SIG-M5 (cell line): ENCODE results near the gene LILRA6.
"Not testable (repeated sequence)": the region's sequence is repeated elsewhere in the genome, so short reads cannot be mapped to it uniquely, and the experiment has no call there.

ENCODE experiments used
- DNase-seq: peaks from one replicate; lab custom pipeline; 2025; lab: John Stamatoyannopoulos, UW

LILRA6 gene

DNA sequence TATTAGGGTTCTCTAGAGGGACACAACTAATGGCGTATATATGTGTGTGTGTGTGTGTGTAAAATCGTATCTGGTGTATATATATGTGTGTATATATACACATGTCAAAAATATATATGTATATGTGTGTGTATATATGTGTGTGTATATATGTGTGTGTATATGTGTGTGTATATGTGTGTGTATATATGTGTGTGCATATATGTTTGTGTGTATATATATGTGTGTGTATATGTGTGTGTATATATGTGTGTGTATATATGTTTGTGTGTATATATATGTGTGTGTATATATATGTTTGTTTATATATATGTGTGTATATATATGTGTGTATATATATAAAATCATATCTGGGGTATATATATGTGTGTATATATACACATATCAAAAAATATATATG, 19.9 kb upstream of the LILRA6 start:
- no peak for DNase-seq

DNA sequence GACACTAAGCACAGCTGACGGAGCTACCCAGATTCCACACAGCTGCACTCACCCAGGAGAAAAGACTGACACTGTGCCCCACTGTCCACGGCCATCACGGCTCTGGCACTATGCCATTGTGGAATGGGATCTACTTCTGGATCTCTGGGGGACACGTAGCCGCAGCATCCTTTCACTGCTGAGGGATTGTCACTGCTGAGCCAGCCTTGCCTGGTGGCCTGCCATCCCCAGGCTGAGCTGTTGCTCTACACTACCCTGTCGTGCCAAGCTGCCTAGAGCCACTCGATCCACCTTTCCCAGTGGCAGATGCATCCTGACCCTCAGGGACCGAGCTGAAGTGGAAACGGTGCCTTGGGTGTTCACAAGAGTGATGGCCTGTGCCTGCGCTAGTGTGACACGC, 19.5 kb upstream of the LILRA6 start:
- DNase-seq, result no peak

DNA sequence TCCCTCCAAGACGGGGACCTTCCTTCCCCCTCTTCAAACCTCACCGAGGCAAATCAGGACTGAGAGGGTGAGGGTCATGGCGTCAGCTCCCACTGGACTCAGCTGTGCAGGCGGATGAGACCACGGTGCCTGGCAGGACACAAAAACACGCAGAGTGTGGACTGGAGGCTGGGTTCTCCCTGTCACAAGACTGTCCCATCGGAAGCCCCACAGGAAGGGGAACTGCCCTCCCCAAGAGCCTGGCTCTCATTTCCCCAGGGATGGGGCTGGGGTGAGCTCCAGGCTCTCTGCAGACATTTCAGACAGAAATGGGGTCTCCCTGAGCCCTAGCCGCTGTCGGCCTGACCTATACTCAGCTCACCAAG, 14.5 kb upstream of the LILRA6 start, which contains the start of gene LILRB5:
TSS of gene LILRB5 (minus strand) at position 158 of the 365 bp plus-strand sequence. CDS start at position 78, 80 bp downstream.
- no peak for DNase-seq

DNA sequence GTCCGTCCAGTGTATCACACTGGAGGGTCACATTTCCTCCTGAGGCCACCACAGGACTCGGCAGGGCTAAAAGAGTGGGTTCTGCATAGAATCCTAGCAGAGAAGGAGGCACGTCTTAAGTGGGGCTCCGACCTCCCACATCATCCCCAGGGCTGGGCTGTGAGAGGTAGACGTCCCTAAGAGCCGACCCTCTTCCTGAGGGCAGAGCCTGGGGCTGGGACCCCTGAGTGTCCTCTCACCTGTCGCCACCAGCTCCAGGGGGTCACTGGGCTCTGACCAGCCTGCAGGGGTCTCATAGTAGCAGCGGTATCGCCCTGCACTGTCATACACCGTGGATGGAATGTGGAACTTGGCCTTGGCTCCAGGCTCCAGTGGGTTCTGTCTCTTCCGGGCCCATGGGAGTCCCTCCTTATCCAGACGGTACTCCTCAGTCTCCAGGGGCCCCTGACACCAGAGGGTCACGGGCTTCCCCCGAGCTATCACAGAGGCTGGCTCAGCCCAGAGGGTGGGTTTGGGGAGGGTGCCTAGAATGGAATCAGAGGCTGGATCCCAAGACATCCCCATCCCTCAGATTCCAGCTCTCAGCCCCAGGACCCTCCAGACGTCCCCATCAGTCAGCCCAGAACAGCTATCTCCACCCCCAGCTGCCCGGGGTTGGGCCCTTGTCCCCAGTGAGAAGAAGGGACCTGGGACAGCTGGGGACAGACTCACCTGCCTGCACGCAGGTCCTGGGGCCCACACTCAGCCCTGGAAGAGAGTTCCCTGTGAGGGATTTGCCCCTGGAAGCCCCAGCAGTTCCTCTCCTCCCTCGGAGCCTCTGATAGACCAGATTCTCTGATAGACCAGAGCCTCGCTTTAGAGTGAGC, 13.9 kb upstream of the LILRA6 start:
- no peak for DNase-seq

DNA sequence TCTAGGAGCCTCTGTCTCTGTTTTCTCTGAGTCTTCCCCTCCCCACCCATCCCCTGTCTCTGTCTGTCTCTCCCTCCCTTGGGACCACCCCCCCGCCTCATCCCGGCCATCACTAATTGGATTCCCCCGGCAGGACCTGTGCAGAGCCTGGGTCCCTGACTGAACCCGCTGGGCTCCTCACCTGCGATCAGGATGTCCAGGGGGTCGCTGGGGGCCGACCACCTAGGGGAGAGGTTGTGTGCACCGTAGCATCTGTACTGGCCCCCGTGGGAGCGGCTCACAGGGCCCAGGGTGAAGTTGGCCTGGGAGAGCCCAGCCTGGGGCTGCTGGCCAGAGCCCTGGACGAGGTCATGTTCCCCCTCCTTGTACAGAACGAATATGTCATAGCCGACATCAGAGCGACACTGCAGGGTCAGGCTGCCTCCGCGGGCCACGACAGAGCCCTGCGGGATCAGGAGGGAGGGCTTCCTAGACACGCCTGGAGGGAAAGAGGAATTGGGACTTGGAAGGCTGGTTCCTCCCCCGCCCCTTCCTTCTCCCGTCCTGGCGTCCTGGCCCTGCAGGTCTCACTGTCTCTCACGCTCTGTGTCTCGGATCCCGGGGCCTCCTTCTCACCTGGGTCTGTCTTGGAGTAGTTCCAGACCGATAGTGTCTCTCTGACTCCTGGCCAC, 12.7 kb upstream of the LILRA6 start:
- DNase-seq, result no peak

DNA sequence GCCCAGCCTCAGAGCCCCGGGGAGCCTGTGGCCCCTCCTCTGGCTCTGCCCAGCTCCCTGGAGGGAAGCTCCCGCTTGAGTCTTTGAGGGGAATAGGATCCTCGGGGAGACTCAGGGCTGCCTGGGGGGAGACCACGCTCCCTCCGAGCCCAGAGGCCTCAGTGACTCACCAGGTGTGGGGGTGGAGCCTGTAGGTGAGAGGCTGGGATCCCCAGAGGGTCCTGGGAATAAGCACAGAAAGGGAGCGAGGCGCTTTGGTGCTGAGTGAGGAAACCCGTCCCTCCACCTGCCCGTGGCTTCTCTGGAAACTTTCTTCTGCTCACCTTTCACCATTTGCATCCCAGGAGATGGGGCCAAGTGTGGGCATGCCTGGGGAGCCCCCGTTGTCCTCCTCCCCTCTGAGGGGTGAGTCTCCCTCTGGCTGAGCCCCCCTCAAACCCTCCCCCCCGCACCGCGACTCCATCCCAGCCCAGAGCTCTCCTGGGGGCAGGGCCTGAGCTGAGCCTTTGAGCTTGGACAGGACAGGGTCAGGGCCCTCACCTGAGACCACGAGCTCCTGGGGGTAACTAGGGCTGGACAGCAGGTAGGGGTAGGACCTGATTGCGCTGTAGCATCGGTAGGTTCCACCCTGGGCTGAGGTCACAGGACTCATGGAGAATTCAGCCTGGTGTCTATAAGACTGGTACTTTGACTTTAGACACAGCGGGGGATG, 11.8 kb upstream of the LILRA6 start:
- DNase-seq, result no peak

DNA sequence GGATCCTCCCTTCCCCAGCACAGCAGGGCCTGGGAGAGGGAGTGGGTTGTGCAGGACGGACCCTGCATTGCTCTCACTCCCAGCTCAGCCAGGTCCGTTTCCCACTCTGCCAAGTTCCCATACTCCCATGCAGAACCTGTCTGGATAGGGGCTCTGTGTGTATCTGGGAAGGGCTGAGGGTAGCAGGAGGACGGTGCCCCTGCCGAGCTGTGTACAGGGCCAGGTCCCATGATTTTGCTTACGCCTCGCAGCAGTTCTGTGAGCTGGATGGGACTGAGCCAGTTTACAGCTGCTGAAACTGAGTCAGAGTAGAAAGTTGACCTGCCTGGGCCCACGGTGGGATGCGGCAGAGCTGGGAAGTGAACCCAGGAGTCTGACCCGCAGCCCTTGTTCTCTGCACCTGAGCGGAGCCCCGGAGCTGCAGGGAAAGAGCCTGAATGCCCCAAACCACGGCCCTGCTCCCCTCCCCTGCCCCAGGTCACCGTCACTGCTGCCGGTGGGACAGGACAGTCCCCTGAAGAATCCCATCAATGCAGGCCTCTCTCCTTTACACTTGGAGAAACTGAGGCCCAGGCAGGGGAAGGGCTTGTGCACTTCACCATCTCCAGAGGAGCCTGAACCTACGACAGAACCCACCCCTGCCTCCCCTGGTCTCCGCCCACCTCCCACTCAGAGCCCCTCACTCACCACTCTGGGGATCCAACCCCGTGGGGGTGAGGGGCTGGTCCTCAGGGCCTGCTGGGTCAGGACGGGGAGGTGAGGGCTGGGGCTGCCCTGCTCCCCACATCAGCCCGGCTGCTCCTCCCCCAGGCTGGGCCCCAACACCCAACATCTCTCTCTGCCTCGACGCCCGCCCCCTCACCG, 11.0 kb upstream of the LILRA6 start:
- no peak for DNase-seq

DNA sequence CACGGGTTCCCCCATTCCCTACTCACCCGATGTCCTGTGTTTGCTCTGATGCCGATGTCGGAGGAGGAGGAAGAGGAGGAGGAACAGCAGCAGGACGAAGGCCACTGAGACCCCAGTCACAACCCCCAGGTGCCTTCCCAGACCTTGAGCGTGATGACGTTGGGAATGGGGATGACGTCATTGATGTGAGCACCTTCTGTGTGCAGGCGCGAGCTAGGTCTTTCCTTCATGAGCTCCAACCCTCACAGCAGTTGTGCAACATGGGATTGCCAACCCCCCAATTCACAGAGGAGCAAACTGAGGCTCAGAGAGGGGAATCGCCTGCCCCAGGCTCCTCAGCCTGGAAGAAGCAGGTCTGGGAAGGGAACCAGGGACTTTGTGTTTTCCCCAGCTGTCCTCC, 10.3 kb upstream of the LILRA6 start:
- DNase-seq, result no peak

DNA sequence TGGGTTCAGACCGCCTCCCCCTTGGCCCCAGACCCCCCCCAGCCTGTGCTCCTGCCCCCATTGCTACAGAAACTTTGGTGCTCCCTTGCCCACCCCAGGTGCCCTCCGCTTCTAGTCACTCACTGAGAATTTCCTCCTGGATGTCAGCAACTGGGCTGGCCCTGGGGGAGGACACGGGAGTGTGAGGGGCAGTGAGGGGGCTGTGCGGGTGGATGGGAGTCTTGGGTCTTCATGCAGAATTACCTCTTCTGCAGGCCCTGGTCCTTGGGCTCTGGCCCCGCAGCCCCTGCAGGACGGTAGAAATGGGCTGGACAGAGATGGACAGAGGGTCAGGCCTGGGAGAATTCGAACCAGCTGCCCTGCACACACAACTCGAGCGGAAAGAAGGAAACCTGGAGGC, 9.7 kb upstream of the LILRA6 start:
- no peak for DNase-seq

DNA sequence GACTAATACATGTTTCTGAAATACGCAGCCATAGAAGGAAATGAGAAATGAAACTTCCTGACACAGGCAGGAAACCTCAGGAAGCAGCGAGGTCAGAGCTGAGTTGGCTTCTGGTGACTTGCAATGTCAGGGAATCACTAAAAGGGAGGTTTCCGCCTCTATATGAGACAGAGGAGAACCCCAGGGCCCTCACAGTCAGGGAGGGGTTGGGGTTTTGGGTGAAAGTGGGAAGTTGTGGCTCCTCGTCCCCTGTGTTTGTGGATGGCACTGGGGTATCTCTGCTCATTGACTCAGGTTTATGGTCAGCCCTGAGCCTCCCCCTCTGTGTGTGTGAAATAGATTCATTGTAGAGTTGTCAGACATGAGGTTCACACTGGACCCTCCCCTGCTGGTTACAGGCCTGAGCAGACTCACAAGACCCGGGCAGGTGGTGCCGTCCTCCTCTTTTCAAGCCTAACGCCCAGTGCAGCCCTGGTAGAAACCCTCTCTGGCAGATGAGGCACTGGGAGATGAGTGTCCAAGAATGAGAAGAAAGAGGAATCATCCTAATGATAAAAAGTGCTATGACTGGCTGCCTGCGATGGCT, 5.5 kb upstream of the LILRA6 start:
- DNase-seq, result no peak

DNA sequence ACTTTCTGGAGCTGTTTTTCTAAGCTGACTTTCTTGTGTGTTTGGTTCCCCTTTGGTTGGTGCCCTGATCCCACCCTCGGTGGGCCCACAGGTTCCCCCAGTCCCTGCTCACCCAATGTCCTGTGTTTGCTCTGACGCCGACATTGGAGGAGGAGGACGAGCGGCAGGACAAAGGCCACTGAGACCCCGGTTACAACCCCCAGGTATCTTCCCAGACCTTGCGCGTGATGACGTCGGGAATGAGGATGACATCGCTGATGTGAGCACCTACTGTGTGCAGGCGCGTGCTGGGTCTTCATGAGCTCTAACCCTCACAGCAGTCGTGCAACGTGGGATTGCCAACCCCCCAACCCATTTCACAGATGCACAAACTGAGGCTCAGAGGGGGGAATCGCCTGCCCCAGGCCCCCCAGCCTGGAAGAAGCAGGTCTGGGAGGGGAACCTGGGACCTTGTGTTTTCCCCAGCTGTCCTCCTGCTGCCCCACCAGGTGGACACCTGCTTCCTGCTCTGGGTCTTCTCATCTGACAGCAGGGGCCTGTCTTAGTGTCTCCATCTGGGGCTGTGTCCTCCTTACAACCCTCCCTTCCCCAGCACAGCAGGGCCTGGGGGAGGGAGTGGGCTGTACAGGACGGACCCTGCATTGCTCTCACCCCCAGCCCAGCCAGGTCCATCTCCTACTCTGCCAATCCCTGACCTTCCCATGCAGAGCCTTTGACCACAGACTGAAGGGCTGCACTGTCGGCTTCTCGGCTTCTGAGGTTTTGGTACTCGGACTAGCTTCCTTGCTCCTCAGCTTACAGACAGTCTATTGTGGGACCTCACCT, 4.7 kb upstream of the LILRA6 start:
- DNase-seq, result no peak

DNA sequence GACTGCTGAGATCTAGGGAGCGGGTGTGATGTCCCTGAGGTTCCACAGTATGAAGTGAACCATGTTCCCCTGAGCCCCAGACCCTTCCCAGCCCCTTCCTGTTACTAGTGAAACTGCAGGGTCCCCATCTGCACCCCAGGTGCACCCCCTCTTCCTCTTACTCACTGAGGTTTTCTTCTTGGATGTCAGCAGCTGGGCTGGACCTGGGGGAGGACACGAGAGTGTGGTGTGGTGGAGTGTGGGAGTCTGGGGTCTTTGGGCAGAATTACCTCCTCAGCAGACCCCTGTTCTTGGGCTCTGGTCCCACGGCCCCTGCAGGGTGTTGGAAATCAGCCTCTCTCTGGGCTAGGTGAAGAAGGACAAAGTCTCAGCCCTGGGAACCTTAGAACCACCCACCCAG, 3.3 kb upstream of the LILRA6 start:
- DNase-seq, result no peak

DNA sequence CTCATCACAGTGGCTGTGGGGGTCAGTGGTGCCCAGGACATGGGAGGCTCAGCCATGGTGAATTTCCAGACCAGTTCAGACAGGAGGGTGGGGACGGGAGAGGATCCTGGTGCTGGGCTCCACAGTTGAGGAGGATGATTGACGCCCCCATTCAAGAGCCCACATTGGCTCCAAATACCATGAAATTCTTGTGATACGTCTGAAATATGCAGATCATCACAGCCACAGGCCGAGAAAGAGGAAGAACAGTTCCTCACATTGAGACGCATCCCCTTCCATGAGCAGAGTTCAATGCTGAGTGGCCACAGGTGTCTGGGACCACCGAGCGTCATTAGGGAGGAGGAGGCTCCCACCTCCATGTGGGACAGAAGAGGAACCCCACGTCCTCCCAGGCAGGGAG, 1.2 kb upstream of the LILRA6 start:
- DNase-seq, result not testable (repeated sequence)

DNA sequence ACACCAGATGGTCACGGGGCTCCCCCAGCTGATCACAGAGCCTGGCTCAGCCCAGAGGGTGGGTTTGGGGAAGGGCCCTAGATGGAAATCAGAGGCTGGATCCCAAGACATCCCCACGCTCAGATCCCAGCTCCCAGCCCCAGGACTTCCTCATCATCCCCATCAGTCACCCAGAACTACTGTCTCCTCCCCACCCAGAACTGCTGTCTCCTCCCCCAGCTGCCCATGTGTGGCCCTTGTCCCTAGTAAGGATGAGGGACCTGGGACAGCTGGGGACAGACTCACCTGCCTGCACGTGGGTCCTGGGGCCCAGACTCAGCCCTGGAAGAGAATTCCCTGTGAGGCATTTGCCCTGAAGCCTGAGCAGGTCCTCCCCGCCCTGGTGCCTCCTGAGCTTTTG, 356 bp downstream of the LILRA6 start:
- DNase-seq, result not testable (repeated sequence)

DNA sequence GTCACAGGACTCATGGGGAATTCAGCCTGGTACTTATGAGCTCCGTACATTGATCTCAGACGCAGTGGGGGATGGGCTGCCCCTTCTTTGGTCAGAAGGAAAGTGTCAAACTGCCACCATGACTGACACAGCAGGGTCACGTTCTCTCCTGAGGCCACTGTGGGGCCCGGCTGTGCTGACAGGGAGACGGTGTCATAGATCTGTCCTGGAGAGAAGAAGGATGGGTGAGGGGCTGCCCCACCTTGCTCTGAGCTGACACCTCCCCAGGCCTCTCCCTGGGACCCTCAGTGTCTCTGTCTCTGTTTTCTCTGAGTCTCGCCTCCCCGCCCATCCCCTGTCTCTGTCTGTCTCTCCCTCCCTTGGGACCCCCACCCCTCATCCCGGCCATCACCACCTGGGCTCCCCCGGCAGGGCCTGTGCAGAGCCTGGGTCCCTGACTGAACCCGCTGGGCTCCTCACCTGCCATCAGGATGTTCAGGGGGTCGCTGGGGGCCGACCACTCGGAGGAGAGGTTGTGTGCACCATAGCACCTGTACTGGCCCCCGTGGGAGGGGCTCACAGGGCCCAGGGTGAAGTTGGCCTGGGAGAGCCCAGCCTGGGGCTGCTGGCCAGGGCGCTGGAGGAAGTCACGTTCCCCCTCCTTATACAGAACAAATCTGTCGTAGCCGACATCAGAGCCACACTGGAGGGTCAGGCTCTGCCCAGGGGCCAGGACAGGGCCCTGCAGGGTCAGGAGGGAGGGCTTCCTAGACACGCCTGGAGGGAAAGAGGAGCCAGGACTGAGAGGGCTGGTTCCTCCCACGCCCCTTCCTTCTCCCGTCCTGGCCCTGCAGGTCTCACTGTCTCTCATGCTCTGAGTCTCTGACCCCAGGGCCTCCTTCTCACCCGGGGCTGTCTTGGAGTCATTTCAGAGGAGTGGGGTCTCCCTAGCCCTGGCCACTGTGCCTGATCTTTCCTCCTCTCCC, 1.9 kb downstream of the LILRA6 start:
- DNase-seq, result not testable (repeated sequence)

DNA sequence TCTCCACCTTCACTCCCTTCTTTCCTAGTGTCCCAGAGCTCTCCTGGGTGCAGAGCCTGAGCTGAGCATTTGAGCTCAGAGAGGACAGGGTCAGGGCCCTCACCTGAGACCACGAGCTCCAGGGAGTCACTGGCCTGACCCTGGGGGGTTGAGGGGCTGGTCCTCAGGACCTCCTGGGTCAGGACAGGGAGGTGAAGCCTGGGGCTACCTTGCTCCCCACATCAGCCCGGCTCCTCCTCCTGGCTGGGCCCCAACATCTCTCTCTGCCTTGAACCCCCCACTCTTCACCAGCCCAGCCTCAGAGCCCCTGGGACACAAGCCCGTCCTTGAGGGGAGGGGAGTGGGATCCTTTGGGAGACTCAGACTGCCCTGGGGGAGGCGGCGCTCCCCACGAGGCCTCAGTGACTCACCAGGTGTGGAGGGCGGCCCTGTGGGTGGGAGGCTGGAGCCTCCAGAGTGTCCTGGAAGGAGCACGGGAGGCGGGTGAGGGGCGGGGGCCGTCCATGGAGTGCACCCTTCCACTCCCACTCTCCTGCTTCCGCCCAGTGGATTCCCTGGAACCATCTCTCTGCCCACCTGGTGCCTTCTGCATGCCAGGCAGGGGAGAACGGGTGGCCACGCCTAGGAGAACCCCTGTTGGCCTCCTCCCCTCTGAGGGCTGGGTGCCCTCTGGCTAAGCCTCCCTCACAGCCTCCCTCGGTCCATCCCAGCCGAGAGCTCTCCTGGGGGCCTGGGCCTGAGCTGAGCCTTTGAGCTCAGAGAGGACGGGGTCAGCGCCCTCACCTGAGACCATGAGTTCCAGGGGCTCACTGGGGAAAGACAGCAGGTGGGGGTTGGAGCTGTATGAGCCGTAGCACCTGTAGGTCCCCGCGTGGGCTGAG, 2.9 kb downstream of the LILRA6 start:
- not testable (repeated sequence) for DNase-seq

DNA sequence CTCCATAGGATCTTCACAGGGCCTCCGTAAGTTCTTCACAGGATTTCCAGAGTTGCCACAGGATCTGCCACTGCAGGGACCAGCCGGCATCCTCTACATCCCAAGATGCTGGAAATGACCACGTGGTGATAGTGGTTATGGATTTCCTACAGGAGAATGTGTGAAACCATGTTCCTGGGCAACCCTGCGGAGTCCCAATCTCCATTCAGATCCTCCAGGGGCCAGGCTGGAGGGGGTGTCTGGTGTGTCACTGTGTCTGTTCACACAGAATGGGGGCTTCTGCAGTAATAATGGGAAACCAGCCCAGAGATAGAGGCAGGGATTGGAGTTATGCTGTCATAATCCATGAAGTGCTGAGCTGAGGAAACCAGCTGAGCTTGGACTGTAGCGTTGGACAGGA, 8.6 kb downstream of the LILRA6 start:
- no peak for DNase-seq
